ENCODE measurements around the gene CPNE8.
A peak's percentile ranks its signal among the peaks of the same experiment; 100 is the strongest.

The CPNE8 gene

GRCh38 chr12:38915429-38916182 is 10.2 kb upstream of the CPNE8 start:
- H3K36me3 Mint-ChIP-seq (ENCODE audit: low read depth) = no peaks in the 10 kb centered on the region
- no peaks in the 10 kb centered on the region for H3K9me3 Mint-ChIP-seq
- no peak overlapping the region for H3K4me3 Mint-ChIP-seq
- no peak overlapping the region for H3K27ac Mint-ChIP-seq
- TF ChIP-seq CTCF (IDR thresholded peaks at IDR 0.05; ENCODE audit: unreplicated experiment in 3 of 3) = no peak
- H3K4me1 Mint-ChIP-seq = no peaks in the 10 kb centered on the region
- no peaks in the 10 kb centered on the region for H3K27me3 Mint-ChIP-seq (ENCODE audit: low read depth)

DNA sequence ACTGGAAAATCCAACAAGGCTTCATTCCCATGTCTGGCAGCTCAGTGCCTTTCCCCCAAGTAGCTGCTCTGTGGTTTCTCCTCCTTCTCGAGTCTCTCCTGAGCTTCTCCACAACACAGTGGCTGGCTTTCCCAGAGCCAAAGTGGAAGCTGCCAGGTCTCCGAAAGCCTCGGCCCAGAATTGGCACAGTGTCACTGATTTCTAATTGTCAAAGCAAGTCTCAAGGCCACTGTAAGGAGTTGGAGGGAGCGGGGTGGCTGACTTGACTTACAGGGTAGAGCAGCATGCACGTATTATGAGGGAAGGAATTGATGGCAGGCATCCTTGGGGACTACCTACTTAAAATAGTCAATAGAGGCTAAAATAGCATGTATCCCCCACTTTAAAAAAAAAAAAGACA is 6.7 kb upstream of the CPNE8 start:
- TF ChIP-seq CTCF (IDR thresholded peaks at IDR 0.05; ENCODE audit: unreplicated experiment in 3 of 3) = no peak
- Mint-ChIP-seq H3K9me3 (no peaks in the 10 kb centered on the region), H3K4me3 (no peak overlapping the region), H3K36me3 (ENCODE audit: low read depth) (no peaks in the 10 kb centered on the region), H3K27me3 (ENCODE audit: low read depth) (no peaks in the 10 kb centered on the region), H3K27ac (no peak overlapping the region), H3K4me1 (peaks cover 4% of the 10 kb centered on the region)

DNA sequence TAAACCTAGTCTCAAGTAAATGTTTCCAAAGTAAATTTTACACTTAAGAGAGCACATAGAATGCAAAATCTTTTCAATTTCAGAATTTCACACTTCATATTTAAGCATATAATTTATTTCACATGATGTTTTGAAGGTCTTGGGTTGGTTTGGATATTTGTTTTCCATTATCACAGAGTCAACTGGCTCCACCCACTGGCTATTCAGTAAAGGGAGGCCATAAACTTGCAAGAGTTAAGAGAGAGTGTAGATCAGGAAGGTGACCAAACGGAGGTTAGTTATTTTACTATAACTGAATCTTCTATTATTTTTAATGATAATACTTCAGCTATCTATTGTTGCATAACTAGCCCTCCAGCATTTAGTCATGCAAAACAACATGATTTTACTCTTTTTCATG is 6.2 kb upstream of the CPNE8 start:
- Mint-ChIP-seq H3K36me3 (ENCODE audit: low read depth) (no peaks in the 10 kb centered on the region), H3K9me3 (no peaks in the 10 kb centered on the region), H3K4me1 (peaks cover 7% of the 10 kb centered on the region), H3K4me3 (no peak overlapping the region), H3K27me3 (ENCODE audit: low read depth) (peaks cover 4% of the 10 kb centered on the region), H3K27ac (no peak overlapping the region)
- TF ChIP-seq CTCF (IDR thresholded peaks at IDR 0.05; ENCODE audit: unreplicated experiment in 3 of 3) = no peak

DNA sequence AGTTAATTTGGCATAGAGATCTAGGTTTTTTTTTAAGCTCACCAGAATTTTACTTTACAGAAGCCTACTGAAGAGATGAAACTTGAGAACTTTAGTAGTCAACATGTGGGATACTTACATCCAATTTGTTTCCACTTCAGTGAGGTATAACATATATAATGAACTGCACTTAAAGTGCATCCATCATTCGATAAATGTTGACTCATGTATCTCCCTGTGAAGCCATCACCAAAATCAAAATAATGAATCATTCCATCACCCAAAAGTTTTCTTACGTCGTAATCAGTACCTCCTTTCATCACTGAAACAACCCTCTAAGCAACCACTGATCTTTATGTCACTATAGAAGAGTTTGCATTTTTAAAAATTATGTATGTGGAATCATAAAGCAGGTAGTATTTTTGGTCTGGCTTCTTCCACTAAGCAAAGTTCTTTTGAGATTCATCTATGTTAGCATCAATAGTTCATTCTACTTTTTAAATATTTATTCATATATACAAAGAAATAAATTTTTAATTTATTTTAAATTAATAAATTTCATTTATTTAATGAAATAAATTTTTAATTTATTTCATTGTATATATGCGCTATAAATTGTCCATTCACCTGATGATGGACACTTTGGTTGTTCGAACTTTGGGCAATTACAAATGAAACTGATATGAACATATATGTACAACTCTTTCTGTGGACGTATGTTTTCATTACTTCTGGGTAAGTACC is 2.0 kb upstream of the CPNE8 start:
- Mint-ChIP-seq H3K36me3 (ENCODE audit: low read depth) (no peaks in the 10 kb centered on the region), H3K4me1 (peaks cover 21% of the 10 kb centered on the region), H3K9me3 (no peaks in the 10 kb centered on the region), H3K4me3 (peak overlapping the region; percentile 89 to 92 (median 90)), H3K27ac (peak overlapping the region; percentile 74 to 83 (median 80)), H3K27me3 (ENCODE audit: low read depth) (peaks cover 20% of the 10 kb centered on the region)
- TF ChIP-seq CTCF (IDR thresholded peaks at IDR 0.05; ENCODE audit: unreplicated experiment in 3 of 3) = no peak

GRCh38 chr12:38906482-38907200 is 1.2 kb upstream of the CPNE8 start:
- peak overlapping the region; percentile 89 to 92 (median 90) for H3K4me3 Mint-ChIP-seq
- H3K27ac Mint-ChIP-seq = peak overlapping the region; percentile 74 to 83 (median 80)
- no peaks in the 10 kb centered on the region for H3K9me3 Mint-ChIP-seq
- peaks cover 20% of the 10 kb centered on the region for H3K27me3 Mint-ChIP-seq (ENCODE audit: low read depth)
- peak; percentile 90 to 94 (median 90) for TF ChIP-seq CTCF (IDR thresholded peaks at IDR 0.05; ENCODE audit: unreplicated experiment in 3 of 3)
- H3K4me1 Mint-ChIP-seq = peaks cover 21% of the 10 kb centered on the region
- H3K36me3 Mint-ChIP-seq (ENCODE audit: low read depth) = no peaks in the 10 kb centered on the region
